IMR-90 (cell line): ENCODE measurements around the gene ZNF407. TPM values are rescaled to one million over a fixed set of nuclear protein-coding genes. Genes with fewer than 3 reads are reported as not detected.

Source experiments
- ATAC-seq: fragments of 200-7000 bp; cut with Tn5 transposase; 2 replicates; pipeline ENCODE4 v1.9.1; 2020; ENCODE audit warnings: low read depth, mild to moderate bottlenecking, moderate library complexity
- BruUV-seq: library from RNA; stranded (reverse); fragments of 400-500 nt; replicated peaks from 2 replicates; lab custom pipeline; 2021; lab: Mats Ljungman, UMichigan
- CTCF ChIA-PET: fragments of 300-600 bp; formaldehyde crosslinking; extraction: SDS; loops from one replicate; lab custom pipeline; 2021; ENCODE audit warnings: antibody characterized with exemption; lab: Yijun Ruan, JAX
- POLR2A ChIA-PET: fragments of 300-600 bp; sonication (Branson Sonifier 250); formaldehyde crosslinking; loops from one replicate; lab custom pipeline; 2022; ENCODE audit warnings: antibody characterized with exemption; ENCODE audit not compliant: unreplicated experiment; lab: Charles Lee
- DNase-seq: peaks from one replicate; pipeline ENCODE4 v3.0.0; 2013
- H2AFZ ChIP-seq: replicated peaks from 2 replicates; pipeline ENCODE3; 2013; ENCODE audit warnings: low read length, mild to moderate bottlenecking; ENCODE audit not compliant: poor library complexity
- H2AK5ac ChIP-seq: 2 replicates; pipeline ENCODE4 v1.6.1; 2013; ENCODE audit warnings: low read depth, low read length, inconsistent platforms
- H2AK9ac ChIP-seq: replicated peaks from 2 replicates; pipeline ENCODE3; 2013; ENCODE audit warnings: mild to moderate bottlenecking, low read depth, low read length, moderate library complexity; ENCODE audit not compliant: poor library complexity
- H2BK120ac ChIP-seq: 2 replicates; pipeline ENCODE4 v1.6.1; 2013; ENCODE audit warnings: low read depth, low read length, inconsistent platforms
- H2BK15ac ChIP-seq: 3 replicates; pipeline ENCODE4 v1.6.1; 2013; ENCODE audit warnings: low read depth, low read length, inconsistent platforms
- H2BK20ac ChIP-seq: 2 replicates; pipeline ENCODE4 v1.6.1; 2013; ENCODE audit warnings: low read depth, mild to moderate bottlenecking, inconsistent platforms, low read length, moderate library complexity
- H2BK5ac ChIP-seq: 2 replicates; pipeline ENCODE4 v1.6.1; 2013; ENCODE audit warnings: mild to moderate bottlenecking, low read depth, low read length, inconsistent platforms; ENCODE audit not compliant: poor library complexity, severe bottlenecking
- H3K14ac ChIP-seq: replicated peaks from 2 replicates; pipeline ENCODE4 v1.6.1; 2013; ENCODE audit warnings: low read depth, low read length, inconsistent platforms
- H3K18ac ChIP-seq: 2 replicates; pipeline ENCODE4 v1.6.1; 2013; ENCODE audit warnings: low read depth, low read length, control low read depth
- H3K23ac ChIP-seq: 2 replicates; pipeline ENCODE4 v1.6.1; 2013; ENCODE audit warnings: low read depth, low read length, inconsistent platforms
- H3K27ac ChIP-seq: 2 replicates; pipeline ENCODE4 v1.5.1; 2013; ENCODE audit warnings: mild to moderate bottlenecking, control low read depth, low read length; ENCODE audit not compliant: insufficient read depth
- H3K27me3 ChIP-seq: 2 replicates; pipeline ENCODE4 v1.6.1; 2013; ENCODE audit warnings: low read length; ENCODE audit not compliant: control insufficient read depth, insufficient read depth
- H3K36me3 ChIP-seq: 2 replicates; pipeline ENCODE4 v1.6.1; 2013; ENCODE audit warnings: low read length, mixed read lengths; ENCODE audit not compliant: control insufficient read depth, insufficient read depth
- H3K4ac ChIP-seq: 2 replicates; pipeline ENCODE4 v1.6.1; 2013; ENCODE audit warnings: low read depth, low read length, inconsistent platforms
- H3K4me1 ChIP-seq: 2 replicates; pipeline ENCODE4 v1.6.1; 2013; ENCODE audit warnings: low read length, mixed read lengths; ENCODE audit not compliant: control insufficient read depth, insufficient read depth
- H3K4me2 ChIP-seq: 2 replicates; pipeline ENCODE4 v1.6.1; 2013; ENCODE audit warnings: low read depth, mild to moderate bottlenecking, control low read depth, low read length, moderate library complexity
- H3K4me3 ChIP-seq: 2 replicates; pipeline ENCODE4 v1.5.1; 2013; ENCODE audit warnings: low read depth, mild to moderate bottlenecking, control low read depth, low read length, moderate library complexity; ENCODE audit not compliant: insufficient read depth
- H3K56ac ChIP-seq: 2 replicates; pipeline ENCODE4 v1.6.1; 2013; ENCODE audit warnings: low read length, inconsistent platforms; ENCODE audit not compliant: insufficient read depth; ENCODE audit errors: extremely low read depth
- H3K79me1 ChIP-seq, 2 experiments: 2 replicates each; pipeline ENCODE4 v1.6.1; 2013; ENCODE audit warnings: low read length in 2 of 2, inconsistent platforms in 1 of 2, low read depth in 1 of 2
- H3K9ac ChIP-seq: 2 replicates; pipeline ENCODE4 v1.6.1; 2013; ENCODE audit warnings: low read depth, low read length, control low read depth
- H3K9me1 ChIP-seq: 2 replicates; pipeline ENCODE4 v1.6.1; 2013; ENCODE audit warnings: low read length, inconsistent platforms; ENCODE audit not compliant: insufficient read depth
- H3K9me3 ChIP-seq: 2 replicates; pipeline ENCODE4 v1.6.1; 2013; ENCODE audit warnings: low read length; ENCODE audit not compliant: control insufficient read depth, insufficient read depth
- H4K20me1 ChIP-seq: 2 replicates; pipeline ENCODE4 v1.6.1; 2013; ENCODE audit warnings: low read length, inconsistent platforms; ENCODE audit not compliant: insufficient read depth
- H4K5ac ChIP-seq: 2 replicates; pipeline ENCODE4 v1.6.1; 2013; ENCODE audit warnings: mild to moderate bottlenecking, low read depth, low read length, control low read depth
- H4K8ac ChIP-seq, 2 experiments: 2 replicates each; pipeline ENCODE4 v1.6.1; 2013; ENCODE audit warnings: low read depth in 2 of 2, low read length in 2 of 2, control low read depth in 1 of 2, inconsistent platforms in 1 of 2
- H4K91ac ChIP-seq: 2 replicates; pipeline ENCODE4 v1.6.1; 2013; ENCODE audit warnings: low read depth, low read length, inconsistent platforms; ENCODE audit not compliant: insufficient read depth
- BHLHE40 ChIP-seq: fragments of 150-350 bp; IDR thresholded peaks from 2 replicates; pipeline ENCODE4 v1.6.1; 2016; ENCODE audit warnings: mild to moderate bottlenecking, low read depth, low read length
- CEBPB ChIP-seq: IDR thresholded peaks from 2 replicates; pipeline ENCODE4 v1.6.1; 2012; ENCODE audit warnings: low read depth, low read length, improper control_type of control experiment
- CHD1 ChIP-seq: IDR thresholded peaks from 2 replicates; pipeline ENCODE4 v1.6.1; 2012; ENCODE audit warnings: low read depth, low read length, improper control_type of control experiment
- CTCF ChIP-seq: conservative IDR thresholded peaks from 2 replicates; pipeline ENCODE4 v1.5.1; 2012; ENCODE audit warnings: mild to moderate bottlenecking, low read depth, low read length, improper control_type of control experiment
- ELK1 ChIP-seq: fragments of 150-350 bp; IDR thresholded peaks from 2 replicates; pipeline ENCODE4 v1.6.1; 2016; ENCODE audit warnings: low read depth, mild to moderate bottlenecking, low read length, moderate library complexity, borderline replicate concordance
- FOS ChIP-seq: fragments of 150-350 bp; IDR thresholded peaks from 2 replicates; pipeline ENCODE4 v1.6.1; 2016; ENCODE audit warnings: low read depth, low read length
- MAFK ChIP-seq: IDR thresholded peaks from 2 replicates; pipeline ENCODE4 v1.6.1; 2012; ENCODE audit warnings: low read depth, low read length, improper control_type of control experiment
- MAZ ChIP-seq: IDR thresholded peaks from 2 replicates; pipeline ENCODE4 v1.6.1; 2012; ENCODE audit warnings: low read depth, mild to moderate bottlenecking, low read length, improper control_type of control experiment, moderate library complexity, borderline replicate concordance
- MXI1 ChIP-seq: IDR thresholded peaks from 2 replicates; pipeline ENCODE4 v1.6.1; 2012; ENCODE audit warnings: low read depth, mild to moderate bottlenecking, low read length, moderate library complexity, borderline replicate concordance
- NFE2L2 ChIP-seq: fragments of 150-350 bp; IDR thresholded peaks from 2 replicates; pipeline ENCODE4 v1.6.1; 2016; ENCODE audit warnings: low read depth, mild to moderate bottlenecking, low read length
- POLR2A ChIP-seq: IDR thresholded peaks from 2 replicates; pipeline ENCODE4 v1.6.1; 2012; ENCODE audit warnings: mild to moderate bottlenecking, low read depth, low read length
- RAD21 ChIP-seq: IDR thresholded peaks from 2 replicates; pipeline ENCODE4 v1.6.1; 2012; ENCODE audit warnings: low read length, improper control_type of control experiment
- RCOR1 ChIP-seq: IDR thresholded peaks from 2 replicates; pipeline ENCODE4 v1.6.1; 2012; ENCODE audit warnings: mild to moderate bottlenecking, low read length, improper control_type of control experiment; ENCODE audit not compliant: insufficient replicate concordance
- RFX5 ChIP-seq: IDR thresholded peaks from 2 replicates; pipeline ENCODE4 v1.8.0; 2012; ENCODE audit warnings: low read depth, mild to moderate bottlenecking, low read length, moderate library complexity
- SMC3 ChIP-seq: fragments of 150-350 bp; IDR thresholded peaks from 2 replicates; pipeline ENCODE4 v1.6.1; 2016; ENCODE audit warnings: low read depth, mild to moderate bottlenecking, antibody characterized with exemption, low read length, moderate library complexity
- USF2 ChIP-seq: fragments of 150-350 bp; IDR thresholded peaks from 2 replicates; pipeline ENCODE4 v1.6.1; 2017; ENCODE audit warnings: mild to moderate bottlenecking, antibody characterized with exemption, low read length, low read depth
- WGBS, 2 experiments: methylation state at CpG; one replicate each; pipeline versions ENCODE4 v1.1.5 to v1.1.7; 2013; ENCODE audit warnings: missing lambda C conversion rate in 2 of 2; ENCODE audit not compliant: insufficient read length in 1 of 2; ENCODE audit errors: extremely low coverage in 2 of 2; 5-methylcytosine and 5-hydroxymethylcytosine counted together
- dilution Hi-C: fragments of 300-500 bp; cut with HindIII; formaldehyde crosslinking; loops from one replicate; pipeline ENCODE4 v1.14.3; 2018; ENCODE audit warnings: low sequenced_read_pairs; ENCODE audit not compliant: unreplicated experiment
- in situ Hi-C: fragments of 300-500 bp; cut with MboI; formaldehyde crosslinking; loops from 3 replicates; pipeline ENCODE4 v1.14.3; 2019; ENCODE audit warnings: low sequenced_read_pairs, inconsistent platforms, mixed read lengths
- intact Hi-C: fragments of 100-400 bp; cut with micrococcal nuclease; formaldehyde crosslinking; loops from 2 replicates; pipeline ENCODE4 v1.10.0; 2022
- polyA plus RNA-seq, 3 experiments: library from polyadenylated mRNA; depleted of rRNA; stranded (reverse); fragments of >200 nt; gene quantifications; 2 replicates each; pipeline ENCODE4 v1.2.3, GENCODE V29; 2012; ENCODE audit warnings: low replicate concordance in 1 of 3
- total RNA-seq: library from RNA; depleted of rRNA; stranded (reverse); fragments of >200 nt; gene quantifications from 2 replicates; pipeline ENCODE4 v1.2.3, GENCODE V29; 2012

ZNF407 gene
- total and polyA plus RNA-seq, 2 of the 4 experiments (the other 2 are of a cell fraction) = 3.1 to 20.1 TPM

- dilution Hi-C loops (no loop called here), intact Hi-C loops (loop anchor here (5.0 kb wide), 1 partner anchor 308 kb away; the partner anchor contains the start of gene PTGR3), in situ Hi-C loops (no loop called here)
- no peak overlapping the region for H3K4me3 ChIP-seq
- peaks cover 0 to 5% of the 10 kb centered on the region in 2 experiments; a peak in 1 of 4 replicates for H3K79me1 ChIP-seq
- H4K91ac ChIP-seq = no peak overlapping the region
- ChIA-PET POLR2A (no interaction called here), CTCF (no interaction called here)
- 100% methylated on average over 1 of the region's 5 CpGs; no CpG with 5 or more reads in 1 of the 2 experiments for whole genome bisulfite sequencing, 2 experiments
- H4K8ac ChIP-seq = 0 out of 4 replicates have a peak overlapping the region, but pooled peaks of 1 of the 2 experiments have one; percentile 1
- no peak overlapping the region for H2BK20ac ChIP-seq
- no peaks in the 10 kb centered on the region for H3K9me3 ChIP-seq
- ATAC-seq (no peak), DNase-seq (no peak)
- H3K4me1 ChIP-seq = peaks cover 7% of the 10 kb centered on the region
- H3K23ac ChIP-seq = no peak overlapping the region
- no peak overlapping the region for H2AFZ ChIP-seq
- no peak overlapping the region for H3K56ac ChIP-seq
- TF ChIP-seq RCOR1 = no peak
- TF ChIP-seq MAFK = no peak
- TF ChIP-seq MAZ = no peak
- TF ChIP-seq RAD21 = no peak
- no peak for TF ChIP-seq POLR2A
- no peak for TF ChIP-seq CTCF
- TF ChIP-seq BHLHE40 = no peak
- no peak for TF ChIP-seq CEBPB
- TF ChIP-seq FOS = no peak
- TF ChIP-seq MXI1 = no peak
- TF ChIP-seq SMC3 = no peak
- TF ChIP-seq CHD1 = no peak
- TF ChIP-seq NFE2L2 = no peak
- no peak for TF ChIP-seq USF2
- no peak for TF ChIP-seq RFX5
- TF ChIP-seq ELK1 = no peak
- no peaks in the 10 kb centered on the region for H4K20me1 ChIP-seq
- no peaks in the 10 kb centered on the region for H3K27me3 ChIP-seq
- H2BK15ac ChIP-seq = no peak overlapping the region; the same call in 2 of the 3 replicates
- no peak overlapping the region for H3K4ac ChIP-seq
- 0 out of 2 replicates have a peak overlapping the region, but pooled peaks have one; percentile 67 for H3K14ac ChIP-seq
- no peak overlapping the region; the same call in 1 of the 2 replicates for H3K18ac ChIP-seq
- H2AK9ac ChIP-seq = no peak overlapping the region
- H3K27ac ChIP-seq = no peak overlapping the region
- peak overlapping the region; percentile 38; the same call in 1 of the 2 replicates for H2AK5ac ChIP-seq
- H4K5ac ChIP-seq = no peak overlapping the region; the same call in 1 of the 2 replicates
- H3K9ac ChIP-seq = no peak overlapping the region
- no peaks in the 10 kb centered on the region; the same call in 1 of the 2 replicates for H3K36me3 ChIP-seq
- H2BK120ac ChIP-seq = peak overlapping the region; percentile 71; the same call in 1 of the 2 replicates
- H3K4me2 ChIP-seq = no peak overlapping the region
- no TSS peak for BruUV-seq
- peaks cover 9% of the 10 kb centered on the region for H3K9me1 ChIP-seq
- peak overlapping the region; percentile 2 for H2BK5ac ChIP-seq
Measured at GRCh38 chr18:74899554-74899953, 301.9 kb downstream of the ZNF407 start.
